Fibroblast of lung (primary cell): ENCODE measurements around the gene ADPGK.

Experiments
- EZH2 ChIP-seq: IDR thresholded peaks from 2 replicates; pipeline ENCODE4 v1.5.1; 2012; ENCODE audit warnings: low read length, control low read depth, mild to moderate bottlenecking; ENCODE audit errors: missing control alignments
- TF ChIP-seq, protein P1 (sequence below), 2 donors: IDR thresholded peaks in 1 of 2; conservative IDR thresholded peaks in 1 of 2; 1 replicate in 1 of 2; 2 replicates in 1 of 2; pipeline ENCODE4 v1.5.1; 2011 to 2012; ENCODE audit warnings: low read length in 2 of 2, control low read depth in 1 of 2, inconsistent platforms in 1 of 2, low read depth in 1 of 2, mild to moderate bottlenecking in 1 of 2

DNA sequence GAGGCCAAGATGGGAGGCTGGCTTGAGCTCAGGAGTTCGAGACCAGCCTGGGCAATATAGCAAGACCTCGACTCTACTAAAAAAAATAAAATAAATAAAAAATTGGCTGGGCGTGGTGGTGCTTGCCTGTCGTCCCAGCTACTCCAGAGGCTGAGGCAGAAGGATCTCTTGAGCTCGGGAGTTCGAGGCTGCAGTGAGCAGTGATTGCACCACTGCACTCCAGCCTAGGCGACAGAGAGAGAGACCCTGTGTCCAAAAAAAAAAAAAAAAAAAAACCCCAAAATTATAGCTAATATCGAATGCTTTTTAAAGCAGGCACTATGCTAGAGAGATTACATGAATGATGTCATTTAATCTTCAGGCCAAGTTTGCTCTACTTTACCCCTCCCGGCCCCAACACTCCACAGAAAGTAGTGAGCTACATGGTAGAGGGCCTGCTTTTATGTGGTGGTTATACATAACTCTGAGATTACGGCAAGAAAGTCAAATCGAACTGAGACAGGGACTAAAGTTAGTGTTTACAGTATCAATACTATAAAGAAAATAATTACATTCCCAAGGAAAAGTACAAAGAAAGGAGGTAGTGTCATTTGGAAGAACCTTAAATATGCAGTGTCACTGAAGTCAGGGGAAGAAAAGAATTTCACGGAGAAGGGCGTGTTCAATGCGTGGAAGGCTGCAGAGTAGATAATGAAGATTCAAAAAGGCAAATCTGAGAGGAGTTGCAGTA is 1.1 kb downstream of the ADPGK start:
- TF ChIP-seq, protein P1, sequence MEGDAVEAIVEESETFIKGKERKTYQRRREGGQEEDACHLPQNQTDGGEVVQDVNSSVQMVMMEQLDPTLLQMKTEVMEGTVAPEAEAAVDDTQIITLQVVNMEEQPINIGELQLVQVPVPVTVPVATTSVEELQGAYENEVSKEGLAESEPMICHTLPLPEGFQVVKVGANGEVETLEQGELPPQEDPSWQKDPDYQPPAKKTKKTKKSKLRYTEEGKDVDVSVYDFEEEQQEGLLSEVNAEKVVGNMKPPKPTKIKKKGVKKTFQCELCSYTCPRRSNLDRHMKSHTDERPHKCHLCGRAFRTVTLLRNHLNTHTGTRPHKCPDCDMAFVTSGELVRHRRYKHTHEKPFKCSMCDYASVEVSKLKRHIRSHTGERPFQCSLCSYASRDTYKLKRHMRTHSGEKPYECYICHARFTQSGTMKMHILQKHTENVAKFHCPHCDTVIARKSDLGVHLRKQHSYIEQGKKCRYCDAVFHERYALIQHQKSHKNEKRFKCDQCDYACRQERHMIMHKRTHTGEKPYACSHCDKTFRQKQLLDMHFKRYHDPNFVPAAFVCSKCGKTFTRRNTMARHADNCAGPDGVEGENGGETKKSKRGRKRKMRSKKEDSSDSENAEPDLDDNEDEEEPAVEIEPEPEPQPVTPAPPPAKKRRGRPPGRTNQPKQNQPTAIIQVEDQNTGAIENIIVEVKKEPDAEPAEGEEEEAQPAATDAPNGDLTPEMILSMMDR (conservative IDR thresholded peaks at IDR 0.05 in 1 of 2, IDR thresholded peaks at IDR 0.05 in 1 of 2; ENCODE audit: low read depth in 1 of 2, low read length in 2 of 2), result no peak
- TF ChIP-seq EZH2, result no peak
